ENCODE results near the gene DDX21.

DDX21 gene

DNA sequence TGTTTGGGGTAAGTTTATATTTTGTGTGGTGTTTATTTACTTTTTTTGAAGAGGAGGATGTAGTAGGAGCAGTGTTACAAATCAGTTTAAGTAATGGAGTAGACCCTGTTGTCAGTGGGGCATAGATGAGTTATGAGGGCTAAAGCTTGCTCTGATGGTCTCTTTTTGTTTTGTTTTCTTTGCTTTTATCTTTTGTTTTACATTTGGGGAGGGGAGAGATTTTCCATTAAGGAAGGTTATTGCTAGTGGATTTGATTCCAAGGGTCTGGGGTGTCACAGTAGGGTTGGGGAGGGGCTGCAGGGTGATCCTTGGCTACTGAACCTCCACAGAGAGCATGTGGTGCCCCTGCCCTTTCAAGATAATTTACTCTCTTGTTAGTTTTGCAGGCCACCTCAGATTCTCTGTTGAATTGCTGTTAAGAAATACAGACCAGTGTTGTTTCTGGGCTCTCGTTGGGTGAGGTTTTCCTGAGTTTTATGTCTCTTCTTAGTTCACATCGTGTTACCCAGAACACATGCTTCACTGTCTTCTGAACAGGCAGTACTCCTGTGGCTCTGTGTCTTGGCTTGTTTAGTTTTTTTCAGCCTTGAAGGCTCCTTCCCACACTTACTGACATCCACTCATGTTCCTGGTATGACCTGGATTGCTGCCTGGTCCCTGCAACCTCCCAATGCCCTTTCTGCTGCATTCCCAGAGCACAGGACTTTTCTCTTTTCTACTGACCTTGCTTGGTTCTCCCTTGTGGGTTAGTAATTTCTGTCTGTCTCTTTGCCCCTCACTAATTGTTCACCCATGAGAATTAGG lies 36.9 kb downstream of the DDX21 start:
- Histone ChIP-seq H3K27me3 (ENCODE audit: insufficient read depth, low read depth, severe bottlenecking) (no peaks in the 10 kb centered on the region), H3K9me3 (ENCODE audit: severe bottlenecking) (no peaks in the 10 kb centered on the region), H3K27ac (no peak overlapping the region), H3K4me3 (ENCODE audit: low read depth, low read length) (no peak overlapping the region), H3K36me3 (peaks cover 11% of the 10 kb centered on the region)
- TF ChIP-seq CTCF (IDR thresholded peaks at IDR 0.05; ENCODE audit: low read depth, low read length), result no peak
- DNase-seq, result no peak

DNA sequence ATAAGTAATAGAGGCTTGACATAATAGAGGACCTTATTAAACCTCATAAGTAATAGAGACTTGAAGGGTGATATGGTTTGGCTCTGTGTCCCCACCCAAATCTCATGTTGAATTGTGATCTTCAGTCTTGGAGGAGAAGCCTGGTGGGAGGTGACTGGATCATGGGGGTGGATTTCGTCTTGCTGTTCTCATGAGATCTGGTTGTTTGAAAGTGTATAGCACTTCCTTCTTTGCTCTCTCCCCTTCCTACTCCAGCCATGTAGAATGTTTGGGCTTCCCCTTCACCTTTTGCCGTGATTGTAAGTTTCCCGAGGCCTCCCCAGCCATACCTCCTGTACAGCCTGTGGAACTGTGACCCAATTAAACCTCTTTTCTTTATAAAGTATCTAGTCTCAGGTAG lies 41.2 kb downstream of the DDX21 start:
- no peak for DNase-seq
- Histone ChIP-seq H3K27ac (no peak overlapping the region), H3K36me3 (peaks cover 26% of the 10 kb centered on the region), H3K4me3 (ENCODE audit: low read depth, low read length) (no peak overlapping the region), H3K9me3 (ENCODE audit: severe bottlenecking) (no peaks in the 10 kb centered on the region), H3K27me3 (ENCODE audit: insufficient read depth, low read depth, severe bottlenecking) (no peaks in the 10 kb centered on the region)
- no peak for TF ChIP-seq CTCF (IDR thresholded peaks at IDR 0.05; ENCODE audit: low read depth, low read length)

DNA sequence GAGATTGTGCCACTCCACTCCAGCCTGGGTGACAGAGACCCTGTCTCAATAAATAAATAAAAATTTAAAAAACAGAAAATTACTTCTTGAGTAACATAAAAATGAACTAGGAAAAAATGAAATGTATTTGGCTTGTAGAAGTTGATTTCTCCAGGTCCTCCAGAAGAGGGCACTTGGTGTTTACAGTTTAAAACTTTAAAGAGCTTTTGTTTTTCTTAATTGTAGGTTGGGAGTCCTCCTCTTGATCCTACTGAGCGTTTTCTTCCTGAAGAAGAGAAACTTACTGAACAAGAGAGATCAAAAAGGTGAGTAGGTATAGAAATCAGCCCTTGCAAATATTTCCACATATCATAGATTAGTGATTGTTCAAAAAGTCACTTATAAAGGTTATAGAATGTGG lies 48.9 kb downstream of the DDX21 start:
- H3K9me3 ChIP-seq (ENCODE audit: severe bottlenecking), result no peaks in the 10 kb centered on the region
- no peak for DNase-seq

DNA sequence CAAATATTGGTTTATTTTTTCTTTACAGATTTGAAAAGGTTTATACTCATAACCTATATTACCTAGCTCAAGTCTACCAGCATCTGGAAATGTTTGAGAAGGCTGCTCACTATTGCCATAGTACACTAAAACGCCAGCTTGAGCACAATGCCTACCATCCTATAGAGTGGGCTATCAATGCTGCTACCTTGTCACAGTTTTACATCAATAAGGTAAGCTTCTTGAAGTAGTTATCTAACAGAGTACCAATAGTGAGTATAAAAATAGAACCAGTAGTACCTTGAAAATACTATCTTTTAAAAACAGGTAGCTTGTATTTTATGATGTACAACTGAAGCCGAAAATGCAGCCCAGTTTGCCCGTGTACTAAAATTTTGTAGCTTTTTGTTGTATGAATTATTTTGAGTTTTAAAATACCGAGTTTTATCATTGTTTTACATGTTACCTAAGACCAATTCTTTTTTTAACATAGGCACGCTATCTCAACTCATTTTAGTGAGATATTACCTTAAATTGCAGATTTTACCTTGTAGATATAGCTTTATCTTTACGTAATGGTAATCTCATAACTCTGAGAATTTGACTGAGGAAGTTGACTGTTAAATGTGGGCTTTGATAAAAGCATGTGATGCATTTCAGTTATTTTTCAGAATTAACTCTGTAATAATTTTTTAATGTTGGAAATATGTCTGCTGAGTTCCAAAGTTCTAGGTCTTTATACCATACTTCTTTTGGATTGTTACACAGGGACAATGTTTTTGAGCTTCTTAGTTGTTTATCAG lies 49.9 kb downstream of the DDX21 start:
- Histone ChIP-seq H3K9me3 (ENCODE audit: severe bottlenecking) (no peaks in the 10 kb centered on the region), H3K4me3 (ENCODE audit: low read depth, low read length) (no peak overlapping the region), H3K36me3 (peaks cover 52% of the 10 kb centered on the region), H3K27ac (no peak overlapping the region), H3K27me3 (ENCODE audit: insufficient read depth, low read depth, severe bottlenecking) (no peaks in the 10 kb centered on the region)
- DNase-seq, result no peak
- no peak for TF ChIP-seq CTCF (IDR thresholded peaks at IDR 0.05; ENCODE audit: low read depth, low read length)

More for the DNA sequence above, 48.9 kb downstream of the DDX21 start:
- H3K4me3 ChIP-seq (ENCODE audit: low read depth, low read length), result no peak overlapping the region
- no peak overlapping the region for H3K27ac ChIP-seq
- no peaks in the 10 kb centered on the region for H3K27me3 ChIP-seq (ENCODE audit: insufficient read depth, low read depth, severe bottlenecking)
- peaks cover 53% of the 10 kb centered on the region for H3K36me3 ChIP-seq
- TF ChIP-seq CTCF (IDR thresholded peaks at IDR 0.05; ENCODE audit: low read depth, low read length), result no peak

GRCh38 chr10:69007260-69007659 lies 51.3 kb downstream of the DDX21 start:
- no peak for DNase-seq
- no peak overlapping the region for H3K27ac ChIP-seq

More at GRCh38 chr10:69007260-69007659, 51.3 kb downstream of the DDX21 start:
- H3K27me3 ChIP-seq (ENCODE audit: insufficient read depth, low read depth, severe bottlenecking), result no peaks in the 10 kb centered on the region
- H3K9me3 ChIP-seq (ENCODE audit: severe bottlenecking), result no peaks in the 10 kb centered on the region
- no peak overlapping the region for H3K4me3 ChIP-seq (ENCODE audit: low read depth, low read length)
- peaks cover 50% of the 10 kb centered on the region for H3K36me3 ChIP-seq
- TF ChIP-seq CTCF (IDR thresholded peaks at IDR 0.05; ENCODE audit: low read depth, low read length), result no peak

Measured in WERI-Rb-1 (cell line).